Activated CD4-positive, alpha-beta memory T cell treated with anti-CD3 and anti-CD28 coated beads for 36 hours (primary cell): ENCODE data around the gene APCDD1L. TPM values are rescaled to one million over a fixed set of nuclear protein-coding genes. Genes with fewer than 3 reads are reported as not detected.
A peak's percentile ranks its signal among the peaks of the same experiment; 100 is the strongest.

Experiments
- CTCF ChIA-PET: fragments of 350-600 bp; sonication (Branson Sonifier 250); formaldehyde crosslinking; loops from one replicate; lab custom pipeline; 2021; ENCODE audit warnings: antibody characterized with exemption, inconsistent platforms; lab: Charles Lee
- POLR2A ChIA-PET: fragments of 350-600 bp; sonication (Branson Sonifier 250); formaldehyde crosslinking; loops from one replicate; lab custom pipeline; 2021; ENCODE audit warnings: antibody characterized with exemption; lab: Charles Lee
- DNase-seq: peaks from one replicate; pipeline ENCODE4 v3.0.0-alpha.2; 2020
- H3K27ac Mint-ChIP-seq: one replicate; pipeline ENCODE4 v1.8.0; 2021; ENCODE audit warnings: mixed read lengths
- H3K27me3 Mint-ChIP-seq: one replicate; pipeline ENCODE4 v1.8.0; 2021; ENCODE audit warnings: mixed read lengths
- H3K36me3 Mint-ChIP-seq: one replicate; pipeline ENCODE4 v1.8.0; 2021; ENCODE audit warnings: mixed read lengths
- H3K4me1 Mint-ChIP-seq: one replicate; pipeline ENCODE4 v1.8.0; 2021; ENCODE audit warnings: low read depth, mixed read lengths
- H3K4me3 Mint-ChIP-seq: one replicate; pipeline ENCODE4 v1.8.0; 2021; ENCODE audit warnings: mild to moderate bottlenecking, mixed read lengths
- H3K9me3 Mint-ChIP-seq: one replicate; pipeline ENCODE4 v1.8.0; 2021; ENCODE audit warnings: mixed read lengths
- intact Hi-C: fragments of 100-400 bp; cut with micrococcal nuclease; formaldehyde crosslinking; loops from one replicate; pipeline ENCODE4 v1.15.1; 2023
- total RNA-seq, 2 experiments: library from RNA; stranded (reverse); gene quantifications; one replicate each; pipeline ENCODE4 v1.2.3, GENCODE V29; 2021

APCDD1L gene
- total RNA-seq, 2 experiments from 2014 or later: not detected

DNA sequence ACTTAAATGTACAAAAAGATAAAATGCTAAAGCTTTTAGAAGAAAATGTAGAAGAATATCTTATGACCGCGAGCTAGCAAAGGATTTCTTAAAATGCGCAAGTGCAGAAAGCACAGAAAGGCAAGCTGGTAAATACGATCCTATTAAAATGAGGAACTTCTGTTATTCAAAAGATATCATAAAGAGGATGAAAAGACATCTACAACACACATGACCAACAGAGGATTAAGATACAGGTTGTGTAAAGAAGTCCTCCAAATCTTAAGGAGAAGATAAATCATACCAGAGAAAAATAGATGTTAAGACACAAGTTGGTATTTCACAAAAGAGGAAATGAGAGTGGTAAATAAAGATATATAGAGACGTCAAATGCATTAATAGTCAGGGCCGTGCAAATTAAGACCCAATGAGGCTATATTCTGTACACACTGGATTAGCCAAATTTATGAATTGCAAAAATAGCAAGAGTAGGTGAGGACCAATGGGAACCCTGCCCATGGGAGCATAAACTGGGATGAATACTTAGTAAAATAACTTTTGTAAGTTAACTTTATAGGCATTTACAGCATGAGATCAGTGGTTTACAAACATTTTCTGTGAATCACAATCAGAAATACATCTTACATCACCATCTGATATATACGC, 23.0 kb downstream of the APCDD1L start:
- H3K4me3 Mint-ChIP-seq: no peak overlapping the region
- ChIA-PET POLR2A (no interaction called here), CTCF (no interaction called here)
- H3K36me3 Mint-ChIP-seq: no peaks in the 10 kb centered on the region
- H3K27ac Mint-ChIP-seq: no peak overlapping the region
- H3K27me3 Mint-ChIP-seq: peaks cover 4% of the 10 kb centered on the region
- intact Hi-C loops: no loop called here
- H3K4me1 Mint-ChIP-seq: no peaks in the 10 kb centered on the region
- H3K9me3 Mint-ChIP-seq: peaks cover 9% of the 10 kb centered on the region
- no peak for DNase-seq

DNA sequence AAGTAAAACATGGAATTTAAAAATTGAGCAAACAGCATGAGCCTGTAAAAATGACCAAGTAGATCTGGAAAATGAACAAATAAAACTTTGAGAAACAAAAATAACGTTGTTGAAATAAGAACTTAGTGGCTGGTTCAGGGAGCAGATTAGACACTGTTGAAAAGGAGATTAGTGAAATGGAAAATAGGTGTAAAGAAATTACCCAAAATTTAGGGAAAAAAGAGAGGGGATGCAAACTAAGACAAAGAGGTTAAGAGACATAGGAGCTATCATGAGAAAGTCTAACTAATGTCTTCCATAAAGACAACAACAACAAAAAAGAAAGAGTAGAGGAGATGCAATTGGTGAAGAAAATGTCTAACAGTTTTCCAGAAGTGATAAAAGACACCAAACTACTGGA, 29.0 kb downstream of the APCDD1L start:
- peaks cover 9% of the 10 kb centered on the region for H3K36me3 Mint-ChIP-seq
- POLR2A ChIA-PET: no interaction called here
- peaks cover 22% of the 10 kb centered on the region for H3K9me3 Mint-ChIP-seq
- no peak overlapping the region for H3K27ac Mint-ChIP-seq
- intact Hi-C loops: no loop called here
- DNase-seq: no peak
- H3K27me3 Mint-ChIP-seq: peaks cover 17% of the 10 kb centered on the region
- CTCF ChIA-PET: no interaction called here
- no peak overlapping the region for H3K4me3 Mint-ChIP-seq
- no peaks in the 10 kb centered on the region for H3K4me1 Mint-ChIP-seq

DNA sequence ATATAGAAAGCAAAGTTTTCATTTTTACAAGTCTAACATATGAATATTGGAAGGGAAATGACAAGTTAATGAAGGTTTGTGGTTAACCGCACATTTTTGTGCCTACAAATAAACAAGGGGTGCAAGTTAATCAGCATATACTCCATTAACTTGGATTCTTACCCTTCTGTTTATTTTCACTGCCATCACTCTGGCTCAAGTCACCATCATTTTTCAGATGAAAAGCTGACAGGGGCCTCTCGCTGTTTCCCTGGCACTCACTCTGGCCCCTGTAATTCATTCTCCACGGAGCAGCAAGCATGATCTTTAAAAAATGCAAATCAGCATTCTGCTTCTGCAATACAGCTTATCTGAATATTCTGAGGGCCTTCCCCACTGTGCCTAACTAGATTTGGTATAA, 29.8 kb downstream of the APCDD1L start:
- intact Hi-C loops: no loop called here
- ChIA-PET POLR2A (no interaction called here), CTCF (interaction anchor here (0.6 kb wide), 1 partner anchor 99 kb away, joined by 6 read pairs; no protein-coding TSS in a partner anchor)
- Mint-ChIP-seq H3K9me3 (peaks cover 21% of the 10 kb centered on the region), H3K4me1 (no peaks in the 10 kb centered on the region), H3K4me3 (no peak overlapping the region), H3K27ac (no peak overlapping the region), H3K36me3 (peaks cover 9% of the 10 kb centered on the region), H3K27me3 (peaks cover 17% of the 10 kb centered on the region)
- no peak for DNase-seq

DNA sequence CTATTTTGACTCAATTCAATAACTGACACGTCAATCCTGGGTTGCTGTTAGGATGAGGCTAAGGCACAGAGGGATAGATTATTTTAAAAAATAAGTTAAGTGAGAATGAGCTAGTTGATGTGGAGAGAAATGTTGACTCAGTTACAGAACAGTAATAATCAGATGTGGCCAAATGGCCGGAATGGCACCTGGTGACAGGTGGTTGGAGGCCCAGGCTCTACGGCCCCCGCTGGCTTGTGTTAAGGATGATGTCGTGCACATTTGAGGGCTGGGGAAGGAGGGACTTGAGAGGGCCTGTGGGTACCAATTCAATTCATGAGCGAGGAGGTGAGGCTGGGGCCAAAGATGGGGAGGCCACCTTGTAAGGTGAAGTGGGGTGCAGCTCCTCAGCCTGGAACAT, 31.7 kb downstream of the APCDD1L start:
- no peak overlapping the region for H3K27ac Mint-ChIP-seq
- intact Hi-C loops: loop anchor here (5.0 kb wide), 2 partner anchors 169 to 359 kb away; partner anchors contain the start of gene STX16

DNA sequence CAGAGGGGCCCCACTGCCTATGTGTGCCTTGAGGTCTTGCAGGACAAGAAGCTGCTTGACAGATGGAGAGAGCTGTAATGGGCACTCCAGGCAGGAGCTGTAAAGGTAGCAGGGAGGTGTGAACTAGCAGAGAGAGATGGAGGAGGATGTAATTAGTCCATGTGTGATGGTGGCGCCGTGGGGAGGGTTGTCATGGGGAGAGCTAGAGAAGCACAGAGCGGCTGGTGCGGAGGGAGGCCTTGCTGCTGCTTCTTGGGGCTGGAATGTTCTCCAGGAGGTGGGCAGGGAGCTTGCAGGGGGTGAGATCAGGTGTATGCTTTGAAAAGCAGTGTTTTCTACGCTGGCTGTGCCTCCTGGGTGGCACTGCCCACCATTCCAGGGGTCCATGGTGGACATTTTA, 32.1 kb downstream of the APCDD1L start:
- intact Hi-C loops: loop anchor here (5.0 kb wide), 2 partner anchors 169 to 359 kb away; partner anchors contain the start of gene STX16

More for the DNA sequence above, 31.7 kb downstream of the APCDD1L start:
- no peak for DNase-seq
- POLR2A ChIA-PET: no interaction called here
- H3K9me3 Mint-ChIP-seq: peaks cover 14% of the 10 kb centered on the region
- no peak overlapping the region for H3K4me3 Mint-ChIP-seq
- peaks cover 13% of the 10 kb centered on the region for H3K27me3 Mint-ChIP-seq
- H3K36me3 Mint-ChIP-seq: peaks cover 9% of the 10 kb centered on the region
- CTCF ChIA-PET: interaction anchor here (0.6 kb wide), 1 partner anchor 169 kb away, joined by 3 read pairs; no protein-coding TSS in a partner anchor
- no peaks in the 10 kb centered on the region for H3K4me1 Mint-ChIP-seq

DNA sequence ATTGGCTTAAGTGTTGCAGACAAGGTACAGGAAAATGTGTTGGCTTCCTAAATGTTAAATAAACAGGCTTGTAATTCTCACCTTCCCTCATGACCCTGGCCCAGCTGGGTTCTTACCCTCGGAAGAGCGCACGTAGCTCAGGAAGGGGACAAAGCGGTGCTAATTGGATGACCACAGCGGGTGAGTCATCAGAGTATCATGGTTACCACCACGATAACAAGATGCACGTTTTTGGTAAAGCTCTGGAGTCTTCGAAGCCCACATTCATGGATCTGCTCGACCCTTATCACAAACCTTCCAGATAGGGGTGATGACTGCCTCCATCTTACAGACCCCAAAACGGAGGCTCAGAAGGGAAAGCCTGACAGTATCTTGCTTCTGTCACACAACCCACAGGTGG, 32.8 kb downstream of the APCDD1L start:
- no peak overlapping the region for H3K4me3 Mint-ChIP-seq
- DNase-seq: no peak
- CTCF ChIA-PET: interaction anchor here (1.1 to 1.9 kb wide), 5 partner anchors 16 to 1013 kb away, joined by 3 to 8 read pairs (median 3); partner anchors contain the start of gene STX16
- H3K36me3 Mint-ChIP-seq: peaks cover 9% of the 10 kb centered on the region
- H3K9me3 Mint-ChIP-seq: peaks cover 20% of the 10 kb centered on the region
- H3K27me3 Mint-ChIP-seq: peaks cover 13% of the 10 kb centered on the region
- intact Hi-C loops: loop anchor here (5.0 kb wide), 2 partner anchors 170 to 360 kb away; partner anchors contain the start of gene STX16
- H3K27ac Mint-ChIP-seq: no peak overlapping the region
- POLR2A ChIA-PET: no interaction called here
- no peaks in the 10 kb centered on the region for H3K4me1 Mint-ChIP-seq

More for the DNA sequence above, 32.1 kb downstream of the APCDD1L start:
- peaks cover 13% of the 10 kb centered on the region for H3K27me3 Mint-ChIP-seq
- H3K36me3 Mint-ChIP-seq: peaks cover 9% of the 10 kb centered on the region
- DNase-seq: no peak
- H3K4me3 Mint-ChIP-seq: no peak overlapping the region
- H3K27ac Mint-ChIP-seq: no peak overlapping the region
- H3K9me3 Mint-ChIP-seq: peaks cover 19% of the 10 kb centered on the region
- POLR2A ChIA-PET: no interaction called here
- CTCF ChIA-PET: interaction anchor here (0.6 kb wide), 1 partner anchor 169 kb away, joined by 3 read pairs; no protein-coding TSS in a partner anchor
- no peaks in the 10 kb centered on the region for H3K4me1 Mint-ChIP-seq

DNA sequence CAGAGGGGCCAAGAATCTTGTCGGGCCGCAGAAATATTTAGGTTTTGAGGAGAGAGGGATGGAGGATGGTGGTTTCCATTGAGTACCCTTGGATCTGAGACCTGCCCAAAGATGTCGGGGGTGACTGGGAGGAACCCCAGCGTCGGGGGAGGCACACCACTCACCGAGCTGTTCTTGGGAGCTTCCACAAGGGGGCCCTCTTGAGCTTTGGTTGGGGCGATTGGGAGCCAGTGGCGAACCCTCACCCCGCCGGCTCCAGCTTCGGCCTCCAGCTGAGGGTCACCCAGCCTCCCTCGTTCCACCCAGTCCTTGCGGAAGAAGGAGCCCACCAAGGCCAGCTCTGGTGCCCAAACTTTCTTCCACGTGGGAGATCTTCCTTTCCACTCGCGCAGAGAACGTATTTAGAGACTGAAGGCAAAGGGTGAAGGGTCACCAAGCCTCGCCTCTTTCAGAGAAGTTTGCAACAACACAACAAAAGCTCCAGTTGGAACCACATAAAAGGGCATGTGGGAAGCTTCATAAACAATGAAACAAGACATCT, 33.6 kb downstream of the APCDD1L start:
- Mint-ChIP-seq H3K27me3 (peaks cover 13% of the 10 kb centered on the region), H3K27ac (no peak overlapping the region), H3K36me3 (peaks cover 9% of the 10 kb centered on the region), H3K9me3 (peaks cover 19% of the 10 kb centered on the region), H3K4me1 (no peaks in the 10 kb centered on the region), H3K4me3 (no peak overlapping the region)
- POLR2A ChIA-PET: interaction anchor here (1.2 kb wide), 1 partner anchor 169 kb away, joined by 4 read pairs; the partner anchor contains the start of gene STX16
- intact Hi-C loops: loop anchor here (5.0 kb wide), 2 partner anchors 171 to 361 kb away; partner anchors contain the start of gene STX16
- CTCF ChIA-PET: interaction anchor here (0.7 to 1.9 kb wide), 13 partner anchors 17 to 1014 kb away, joined by 3 to 10 read pairs (median 3); partner anchors contain the start of genes GNAS and STX16
- peak; percentile 61 for DNase-seq

DNA sequence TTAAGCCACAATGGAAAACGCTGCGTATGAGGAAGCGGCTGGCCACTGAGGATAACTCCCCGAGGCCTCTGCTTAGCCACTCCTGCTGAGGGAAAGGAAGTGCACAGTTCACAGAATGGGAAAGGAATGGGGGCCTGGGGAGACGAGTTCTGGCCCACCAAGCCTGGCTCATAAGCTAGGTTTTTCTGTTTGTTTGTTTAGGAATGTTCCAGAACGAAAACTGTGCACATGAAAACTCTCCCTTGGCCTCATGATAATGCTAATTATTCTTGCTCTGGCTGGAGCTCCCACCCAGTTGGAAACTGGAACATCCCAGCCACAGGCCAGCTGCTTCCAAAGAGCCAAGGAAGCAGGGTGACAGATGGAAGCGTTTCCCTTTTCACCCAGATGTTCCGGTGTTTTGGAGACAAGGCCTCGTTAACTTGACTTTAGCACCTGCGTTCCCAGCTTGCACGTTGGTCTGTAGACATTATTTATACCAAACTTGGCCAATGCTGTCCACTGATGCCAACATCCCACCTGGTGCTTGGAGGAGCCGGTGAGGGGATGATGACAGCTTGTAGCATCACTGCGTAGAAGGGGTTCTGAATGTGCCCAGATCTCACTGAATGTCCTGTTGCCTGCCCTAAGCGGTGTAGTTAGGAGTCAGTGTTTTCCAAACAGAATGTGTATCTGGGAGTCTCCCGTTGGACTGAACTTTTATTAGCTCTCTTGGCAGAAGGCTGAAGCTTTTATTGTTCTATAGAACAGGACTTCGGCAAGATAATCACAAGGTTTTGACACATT, 34.5 kb downstream of the APCDD1L start:
- Mint-ChIP-seq H3K36me3 (peaks cover 1% of the 10 kb centered on the region), H3K4me1 (no peaks in the 10 kb centered on the region)

DNA sequence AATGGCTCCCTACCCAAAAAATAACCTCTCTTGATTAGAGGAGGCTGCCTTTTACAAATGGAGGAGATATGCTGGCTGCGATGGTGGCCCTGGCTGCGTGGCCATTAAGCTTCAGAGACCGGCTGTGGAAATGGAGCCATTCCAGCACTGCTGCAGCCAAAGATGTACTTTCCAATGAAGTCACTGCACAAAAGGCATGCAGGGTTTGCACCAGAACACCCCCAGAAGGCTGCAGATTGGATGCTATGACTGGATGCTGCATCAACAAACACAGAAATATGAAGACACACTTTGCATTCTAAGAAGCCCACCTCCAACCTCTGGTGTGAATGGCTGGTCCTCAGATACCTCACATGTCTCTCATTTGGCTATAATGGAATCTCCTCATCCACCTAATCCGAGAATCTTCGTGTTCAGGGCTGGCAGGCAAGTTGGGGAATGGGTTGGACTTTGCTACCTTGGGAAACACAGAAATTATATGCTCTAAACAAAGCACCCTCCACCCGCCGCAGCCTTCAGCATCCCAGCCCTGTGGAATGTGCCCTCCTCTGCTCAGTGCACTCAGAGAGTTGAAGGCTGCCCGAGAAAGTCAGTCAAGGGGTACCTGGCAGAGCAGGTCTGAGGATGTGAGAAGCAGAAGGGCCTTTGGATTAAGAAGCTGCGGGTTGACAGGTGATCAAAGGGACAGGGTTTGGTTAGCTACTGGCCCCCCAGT, 35.3 kb downstream of the APCDD1L start:
- H3K9me3 Mint-ChIP-seq: peaks cover 8% of the 10 kb centered on the region
- no peak overlapping the region for H3K4me3 Mint-ChIP-seq
- H3K27me3 Mint-ChIP-seq: peaks cover 9% of the 10 kb centered on the region
- no peaks in the 10 kb centered on the region for H3K4me1 Mint-ChIP-seq
- ChIA-PET CTCF (interaction anchor here (0.6 to 1.9 kb wide), 3 partner anchors 284 to 623 kb away, joined by 3 to 10 read pairs (median 3); partner anchors contain the start of gene GNAS), POLR2A (no interaction called here)
- no peak overlapping the region for H3K27ac Mint-ChIP-seq
- no peaks in the 10 kb centered on the region for H3K36me3 Mint-ChIP-seq
- no peak for DNase-seq
- intact Hi-C loops: loop anchor here (5.0 kb wide), 2 partner anchors 172 to 362 kb away; partner anchors contain the start of gene STX16

More for the DNA sequence above, 34.5 kb downstream of the APCDD1L start:
- peaks cover 9% of the 10 kb centered on the region for H3K27me3 Mint-ChIP-seq
- intact Hi-C loops: loop anchor here (5.0 kb wide), 2 partner anchors 172 to 362 kb away; partner anchors contain the start of gene STX16
- ChIA-PET POLR2A (interaction anchor here (1.2 kb wide), 1 partner anchor 170 kb away, joined by 4 read pairs; the partner anchor contains the start of gene STX16), CTCF (interaction anchor here (0.8 to 1.9 kb wide), 11 partner anchors 31 to 1015 kb away, joined by 3 to 10 read pairs (median 3); partner anchors contain the start of genes GNAS and STX16)
- no peak overlapping the region for H3K4me3 Mint-ChIP-seq
- no peak overlapping the region for H3K27ac Mint-ChIP-seq
- H3K9me3 Mint-ChIP-seq: peaks cover 11% of the 10 kb centered on the region
- DNase-seq: no peak

DNA sequence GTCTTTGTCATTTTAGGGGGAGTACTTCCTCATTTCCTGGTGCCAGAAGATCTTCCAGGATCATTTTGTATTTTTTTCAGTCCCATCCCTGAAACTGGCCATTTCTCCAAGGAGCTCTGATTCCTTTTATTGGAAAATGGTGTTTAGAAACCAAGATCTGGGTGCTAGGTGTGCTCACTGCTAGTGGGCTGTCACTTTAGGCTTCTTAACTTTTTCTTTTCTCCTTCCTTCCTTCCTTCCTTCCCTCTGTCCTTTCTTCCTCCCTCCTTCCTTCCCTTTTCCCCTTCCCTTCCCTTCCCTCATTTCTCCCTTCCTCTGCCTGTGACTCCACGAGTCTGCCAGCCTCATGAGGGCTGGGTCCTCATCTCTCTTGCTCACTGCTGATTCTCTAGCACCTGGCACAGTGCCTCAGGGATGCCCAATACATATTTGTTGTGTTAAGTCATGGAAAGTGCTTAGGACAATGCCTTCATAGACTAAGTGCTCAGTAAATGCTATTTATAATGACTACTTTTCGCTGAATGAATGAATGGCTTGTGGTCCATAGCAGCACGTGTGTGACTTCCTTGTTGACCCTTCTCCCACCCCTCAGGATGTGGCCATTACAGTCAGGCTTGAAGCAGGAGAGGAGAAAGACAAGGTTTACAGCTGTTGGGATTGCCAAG, 36.9 kb downstream of the APCDD1L start:
- Mint-ChIP-seq H3K9me3 (peaks cover 8% of the 10 kb centered on the region), H3K36me3 (no peaks in the 10 kb centered on the region), H3K27me3 (peaks cover 5% of the 10 kb centered on the region), H3K4me1 (no peaks in the 10 kb centered on the region), H3K4me3 (no peak overlapping the region), H3K27ac (no peak overlapping the region)
- CTCF ChIA-PET: no interaction called here
- POLR2A ChIA-PET: no interaction called here
- DNase-seq: no peak
- intact Hi-C loops: no loop called here

DNA sequence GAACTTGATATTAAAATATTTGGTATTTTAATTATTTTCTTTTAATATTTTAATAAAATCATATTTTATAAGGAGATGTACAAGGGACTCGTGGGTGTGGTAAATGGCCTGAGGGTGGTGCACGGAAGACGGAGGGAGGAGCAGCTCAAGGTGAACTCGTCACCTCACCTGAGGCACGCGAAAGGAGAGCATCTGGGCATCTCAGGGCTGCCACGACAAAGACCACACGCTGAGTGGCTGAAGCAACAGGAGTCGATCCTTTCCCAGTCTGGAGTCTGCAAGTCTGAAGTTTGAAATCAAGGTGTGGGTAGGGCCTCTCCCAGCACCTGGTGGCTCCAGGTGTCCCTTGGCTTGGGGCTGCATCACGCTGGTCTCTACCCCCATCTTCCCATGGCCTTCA, 39.7 kb downstream of the APCDD1L start:
- intact Hi-C loops: no loop called here
- POLR2A ChIA-PET: no interaction called here

More for the DNA sequence above, 39.7 kb downstream of the APCDD1L start:
- Mint-ChIP-seq H3K4me3 (no peak overlapping the region), H3K36me3 (no peaks in the 10 kb centered on the region), H3K27ac (no peak overlapping the region), H3K4me1 (no peaks in the 10 kb centered on the region), H3K9me3 (peaks cover 8% of the 10 kb centered on the region), H3K27me3 (no peaks in the 10 kb centered on the region)
- CTCF ChIA-PET: no interaction called here
- DNase-seq: no peak
